Subcutaneous abdominal adipose tissue (tissue), 5 donors: ENCODE data around the gene PHEX.

Experiments used
- H3K27ac ChIP-seq: one replicate; pipeline ENCODE4 v1.7.0; 2013; ENCODE audit warnings: low read depth, mild to moderate bottlenecking, inconsistent platforms, low read length, moderate library complexity
- H3K27me3 ChIP-seq, 5 donors: one replicate each; pipeline ENCODE4 v1.7.0; 2013; ENCODE audit warnings: low read length in 5 of 5, inconsistent platforms in 1 of 5; ENCODE audit not compliant: control insufficient read depth in 5 of 5, insufficient read depth in 4 of 5
- H3K36me3 ChIP-seq, 5 donors: one replicate each; pipeline ENCODE4 v1.7.0; 2013; ENCODE audit warnings: low read length in 5 of 5; ENCODE audit not compliant: control insufficient read depth in 5 of 5, insufficient read depth in 5 of 5
- H3K4me1 ChIP-seq, 5 donors: one replicate each; pipeline ENCODE4 v1.7.0; 2013; ENCODE audit warnings: low read length in 5 of 5, mild to moderate bottlenecking in 3 of 5, moderate library complexity in 1 of 5; ENCODE audit not compliant: control insufficient read depth in 5 of 5, insufficient read depth in 5 of 5
- H3K4me3 ChIP-seq, 5 donors: one replicate each; pipeline ENCODE4 v1.7.0; 2013; ENCODE audit warnings: low read length in 5 of 5, low read depth in 1 of 5
- H3K9ac ChIP-seq, 5 donors: one replicate each; pipeline ENCODE4 v1.7.0; 2013; ENCODE audit warnings: low read length in 5 of 5, mild to moderate bottlenecking in 4 of 5, moderate library complexity in 3 of 5
- H3K9me3 ChIP-seq, 5 donors: one replicate each; pipeline ENCODE4 v1.7.0; 2013; ENCODE audit warnings: low read length in 5 of 5; ENCODE audit not compliant: control insufficient read depth in 5 of 5
- donor health status: healthy.
- donor health status: healthy.
- donor health status: healthy.
- donor health status: healthy.
- donor health status: healthy.

Gene PHEX

DNA sequence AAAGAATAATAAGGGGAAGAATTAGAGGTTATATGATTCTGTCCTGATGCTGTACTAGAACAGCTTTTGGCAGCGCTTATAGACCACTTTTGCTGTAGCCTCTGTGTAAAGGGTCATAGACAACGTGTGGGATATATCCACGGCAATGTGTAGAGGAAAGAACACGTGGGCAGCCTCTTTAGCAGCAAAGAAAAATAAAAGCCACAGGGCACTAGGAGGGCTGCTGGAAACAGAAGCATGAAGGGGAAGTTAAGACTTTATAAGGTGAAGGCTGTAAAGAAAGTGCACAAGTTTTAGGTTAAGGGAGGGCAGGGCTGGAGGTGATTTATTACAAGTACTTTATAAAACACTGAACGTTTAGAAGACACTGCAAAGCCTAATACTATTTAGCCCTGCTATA is 20.1 kb upstream of the PHEX start:
- Histone ChIP-seq H3K4me1 (no peaks in the 10 kb centered on the region), H3K27me3 (no peaks in the 10 kb centered on the region), H3K9me3 (peaks cover 0 to 9% (median 0%) of the 10 kb centered on the region in 5 donors), H3K27ac (no peak overlapping the region), H3K9ac (no peak overlapping the region), H3K4me3 (no peak overlapping the region), H3K36me3 (no peaks in the 10 kb centered on the region)

GRCh38 chrX:22012931-22013330 is 19.2 kb upstream of the PHEX start:
- no peak overlapping the region for H3K27ac ChIP-seq
- no peaks in the 10 kb centered on the region for H3K36me3 ChIP-seq
- H3K4me1 ChIP-seq = no peaks in the 10 kb centered on the region
- H3K9ac ChIP-seq = no peak overlapping the region
- H3K27me3 ChIP-seq = no peaks in the 10 kb centered on the region
- no peak overlapping the region for H3K4me3 ChIP-seq
- peaks cover 0 to 9% (median 0%) of the 10 kb centered on the region in 5 donors for H3K9me3 ChIP-seq

- Histone ChIP-seq H3K4me1 (no peaks in the 10 kb centered on the region), H3K4me3 (no peak overlapping the region), H3K36me3 (no peaks in the 10 kb centered on the region), H3K27me3 (peaks cover 0 to 8% (median 3%) of the 10 kb centered on the region in 5 donors), H3K9ac (no peak overlapping the region), H3K27ac (no peak overlapping the region), H3K9me3 (no peaks in the 10 kb centered on the region)
Measured at GRCh38 chrX:22015139-22015750, 16.9 kb upstream of the PHEX start.

- no peak overlapping the region for H3K27ac ChIP-seq
- H3K27me3 ChIP-seq = peaks cover 0 to 10% (median 5%) of the 10 kb centered on the region in 5 donors
- H3K4me1 ChIP-seq = no peaks in the 10 kb centered on the region
- H3K4me3 ChIP-seq = no peak overlapping the region
- H3K9ac ChIP-seq = no peak overlapping the region
- no peaks in the 10 kb centered on the region for H3K36me3 ChIP-seq
- peaks cover 0 to 2% (median 0%) of the 10 kb centered on the region in 5 donors for H3K9me3 ChIP-seq
Measured at GRCh38 chrX:22021751-22022324, 10.3 kb upstream of the PHEX start.

DNA sequence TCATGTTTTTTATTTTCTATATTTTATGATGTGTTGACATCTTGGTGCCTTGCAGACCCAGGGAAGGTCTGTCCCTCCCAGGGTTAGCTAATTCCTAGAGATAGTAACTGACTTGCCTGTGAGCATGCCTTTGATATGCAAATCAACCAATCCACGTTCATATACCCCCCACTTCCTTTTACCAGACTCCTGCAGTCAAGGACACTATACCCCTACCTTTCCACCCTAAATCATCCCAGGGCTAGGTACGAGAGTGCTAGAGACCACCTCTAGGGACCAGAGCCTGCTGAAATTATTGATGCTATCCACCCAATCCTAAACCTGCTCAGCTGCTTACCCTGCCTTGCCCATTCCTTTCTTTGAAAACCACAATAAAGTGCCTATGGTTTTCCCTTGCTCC is 7.5 kb upstream of the PHEX start:
- Histone ChIP-seq H3K4me1 (no peaks in the 10 kb centered on the region), H3K27me3 (peaks cover 0 to 11% (median 6%) of the 10 kb centered on the region in 5 donors), H3K9me3 (peaks cover 0 to 3% (median 2%) of the 10 kb centered on the region in 5 donors), H3K4me3 (no peak overlapping the region), H3K27ac (no peak overlapping the region), H3K9ac (no peak overlapping the region), H3K36me3 (no peaks in the 10 kb centered on the region)

GRCh38 chrX:22025751-22026150 is 6.4 kb upstream of the PHEX start:
- H3K9me3 ChIP-seq = peaks cover 0 to 5% (median 2%) of the 10 kb centered on the region in 5 donors
- peaks cover 0 to 15% (median 0%) of the 10 kb centered on the region in 5 donors for H3K27me3 ChIP-seq
- no peaks in the 10 kb centered on the region for H3K4me1 ChIP-seq
- H3K9ac ChIP-seq = no peak overlapping the region
- no peak overlapping the region for H3K27ac ChIP-seq
- H3K4me3 ChIP-seq = no peak overlapping the region
- no peaks in the 10 kb centered on the region for H3K36me3 ChIP-seq

GRCh38 chrX:22026731-22027130 is 5.4 kb upstream of the PHEX start:
- Histone ChIP-seq H3K4me3 (no peak overlapping the region), H3K9ac (no peak overlapping the region), H3K27ac (no peak overlapping the region), H3K9me3 (peaks cover 0 to 5% (median 0%) of the 10 kb centered on the region in 5 donors), H3K27me3 (peaks cover 0 to 14% (median 4%) of the 10 kb centered on the region in 5 donors), H3K36me3 (no peaks in the 10 kb centered on the region), H3K4me1 (no peaks in the 10 kb centered on the region)

GRCh38 chrX:22032506-22032905 is 381 bp downstream of the PHEX start:
- H3K9me3 ChIP-seq = peaks cover 0 to 5% (median 0%) of the 10 kb centered on the region in 5 donors
- H3K9ac ChIP-seq = no peak overlapping the region
- H3K27ac ChIP-seq = no peak overlapping the region
- H3K36me3 ChIP-seq = no peaks in the 10 kb centered on the region
- H3K4me3 ChIP-seq = no peak overlapping the region
- H3K27me3 ChIP-seq = peaks cover 0 to 13% (median 3%) of the 10 kb centered on the region in 5 donors
- H3K4me1 ChIP-seq = no peaks in the 10 kb centered on the region

DNA sequence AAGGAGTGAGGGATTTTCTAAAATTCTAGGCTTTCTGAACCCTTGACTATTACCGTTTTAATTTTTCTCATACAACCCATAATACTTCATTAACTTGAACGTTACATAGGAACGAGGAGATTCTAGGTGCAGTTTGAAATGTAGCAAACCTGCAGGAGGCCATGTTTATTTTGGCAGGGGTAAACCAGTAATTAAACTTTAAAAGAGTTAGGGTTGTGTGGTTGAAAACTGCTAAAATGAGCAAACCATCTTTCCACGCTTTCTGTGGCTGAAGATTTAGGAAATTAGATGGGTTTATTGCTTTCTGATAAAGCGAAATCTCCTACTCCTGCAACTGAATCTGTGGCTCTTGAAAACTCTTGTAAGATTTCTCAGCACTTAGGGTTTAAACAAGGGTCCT is 1.7 kb downstream of the PHEX start:
- peaks cover 0 to 13% (median 3%) of the 10 kb centered on the region in 5 donors for H3K27me3 ChIP-seq
- no peak overlapping the region for H3K4me3 ChIP-seq
- H3K27ac ChIP-seq = no peak overlapping the region
- no peaks in the 10 kb centered on the region for H3K36me3 ChIP-seq
- no peaks in the 10 kb centered on the region for H3K4me1 ChIP-seq
- H3K9ac ChIP-seq = no peak overlapping the region
- H3K9me3 ChIP-seq = peaks cover 0 to 5% (median 0%) of the 10 kb centered on the region in 5 donors

DNA sequence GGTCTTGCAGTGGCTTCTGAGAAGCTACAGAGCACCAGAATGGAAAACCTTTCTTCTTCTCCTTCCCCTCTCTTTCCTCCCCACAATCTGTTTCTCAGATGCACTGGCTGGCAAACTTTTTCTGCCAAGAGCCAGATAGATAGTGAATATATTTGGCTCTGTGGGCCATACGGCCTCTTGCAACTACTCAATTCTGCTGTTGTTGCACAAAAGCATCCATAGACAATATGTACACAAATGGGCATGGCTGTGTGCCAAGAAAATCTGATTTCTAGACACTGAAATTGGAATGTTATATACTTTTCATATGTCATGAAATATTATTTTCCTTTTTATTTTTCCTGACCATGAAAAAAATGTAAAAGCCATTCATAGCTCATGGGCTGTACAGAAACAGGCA is 3.1 kb downstream of the PHEX start:
- peaks cover 0 to 4% (median 0%) of the 10 kb centered on the region in 5 donors for H3K27me3 ChIP-seq
- no peak overlapping the region for H3K27ac ChIP-seq
- H3K4me3 ChIP-seq = no peak overlapping the region
- H3K36me3 ChIP-seq = no peaks in the 10 kb centered on the region
- no peaks in the 10 kb centered on the region for H3K4me1 ChIP-seq
- no peak overlapping the region for H3K9ac ChIP-seq
- H3K9me3 ChIP-seq = no peaks in the 10 kb centered on the region
